AG10803 (cell line): ENCODE measurements around the gene MAN1A1.

Source experiments
- DNase-seq: peaks from one replicate; pipeline ENCODE4 v3.0.0; 2010; ENCODE audit warnings: low read depth
- H3K4me3 ChIP-seq: 2 replicates; pipeline ENCODE4 v1.5.1; 2011; ENCODE audit warnings: mild to moderate bottlenecking, low read length, control low read depth
- CTCF ChIP-seq: conservative IDR thresholded peaks from 2 replicates; pipeline ENCODE4 v1.5.1; 2011; ENCODE audit warnings: mild to moderate bottlenecking, low read length, control low read depth, inconsistent platforms

The MAN1A1 gene

DNA sequence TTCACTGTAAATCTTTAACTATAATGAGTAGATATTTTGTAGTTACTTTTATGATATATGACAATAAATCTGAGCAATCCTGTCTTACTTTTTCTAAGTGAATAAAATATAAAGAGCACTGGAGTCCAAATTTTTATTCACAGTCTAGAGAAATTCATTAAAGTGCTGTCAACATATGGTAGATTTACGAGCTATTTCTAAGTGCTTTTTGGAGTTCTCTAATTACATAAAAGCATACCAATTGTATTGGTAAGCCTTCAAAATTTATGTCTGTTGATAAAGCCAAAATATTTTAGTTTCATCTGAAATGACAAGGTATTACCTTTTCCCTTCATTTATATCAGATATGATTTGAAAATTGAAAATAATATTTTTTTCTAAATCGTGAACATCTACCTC lies 75.4 kb downstream of the MAN1A1 start:
- H3K4me3 ChIP-seq: no peak overlapping the region
- no peak for TF ChIP-seq CTCF
- no peak for DNase-seq

DNA sequence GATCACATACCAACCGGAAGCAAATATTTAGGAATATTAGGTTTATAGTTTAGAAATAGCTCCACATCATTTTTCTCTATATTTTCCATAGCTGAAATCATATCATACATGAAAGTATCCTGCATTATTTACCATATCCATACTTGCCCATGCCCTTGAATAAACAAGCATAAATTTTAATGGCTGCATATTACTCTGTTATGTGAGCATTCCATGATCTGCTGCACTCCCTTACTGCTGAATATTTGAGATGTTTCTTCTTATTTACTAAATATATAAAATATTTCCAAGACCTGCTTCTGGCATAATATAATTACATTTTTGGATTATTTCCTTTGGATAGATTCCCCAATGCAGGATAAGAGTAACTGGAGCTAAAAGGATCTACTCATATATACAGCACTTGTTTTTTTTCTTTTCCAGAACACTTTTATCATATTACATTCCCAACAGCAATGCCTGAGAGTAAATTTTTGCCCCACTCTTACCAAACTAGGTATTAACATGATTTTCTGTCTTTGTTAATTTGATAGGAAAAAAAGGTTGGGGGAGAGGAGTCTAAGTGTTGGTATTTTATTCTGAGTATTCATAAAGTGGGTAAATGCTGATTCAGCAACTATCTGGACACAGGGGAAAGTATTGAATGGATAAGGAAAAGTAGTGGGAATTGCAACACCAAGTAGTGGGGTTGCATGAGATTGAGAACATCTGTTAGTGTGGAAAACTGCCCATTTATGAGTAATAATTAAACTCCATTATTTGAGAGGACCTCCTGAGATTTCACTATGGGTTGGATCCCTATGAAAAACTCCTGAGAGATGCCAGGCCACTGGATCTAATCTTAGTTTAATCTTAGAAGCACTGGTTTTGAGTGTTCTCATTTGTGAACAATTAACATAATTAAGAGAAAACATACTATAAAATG lies 76.0 kb downstream of the MAN1A1 start:
- DNase-seq: peak; percentile 87
- H3K4me3 ChIP-seq: no peak overlapping the region
- TF ChIP-seq CTCF: no peak

- no peak for TF ChIP-seq CTCF
- no peak overlapping the region for H3K4me3 ChIP-seq
- DNase-seq: no peak
These were observed 79.0 kb downstream of the MAN1A1 start for GRCh38 chr6:119270545-119270944.

DNA sequence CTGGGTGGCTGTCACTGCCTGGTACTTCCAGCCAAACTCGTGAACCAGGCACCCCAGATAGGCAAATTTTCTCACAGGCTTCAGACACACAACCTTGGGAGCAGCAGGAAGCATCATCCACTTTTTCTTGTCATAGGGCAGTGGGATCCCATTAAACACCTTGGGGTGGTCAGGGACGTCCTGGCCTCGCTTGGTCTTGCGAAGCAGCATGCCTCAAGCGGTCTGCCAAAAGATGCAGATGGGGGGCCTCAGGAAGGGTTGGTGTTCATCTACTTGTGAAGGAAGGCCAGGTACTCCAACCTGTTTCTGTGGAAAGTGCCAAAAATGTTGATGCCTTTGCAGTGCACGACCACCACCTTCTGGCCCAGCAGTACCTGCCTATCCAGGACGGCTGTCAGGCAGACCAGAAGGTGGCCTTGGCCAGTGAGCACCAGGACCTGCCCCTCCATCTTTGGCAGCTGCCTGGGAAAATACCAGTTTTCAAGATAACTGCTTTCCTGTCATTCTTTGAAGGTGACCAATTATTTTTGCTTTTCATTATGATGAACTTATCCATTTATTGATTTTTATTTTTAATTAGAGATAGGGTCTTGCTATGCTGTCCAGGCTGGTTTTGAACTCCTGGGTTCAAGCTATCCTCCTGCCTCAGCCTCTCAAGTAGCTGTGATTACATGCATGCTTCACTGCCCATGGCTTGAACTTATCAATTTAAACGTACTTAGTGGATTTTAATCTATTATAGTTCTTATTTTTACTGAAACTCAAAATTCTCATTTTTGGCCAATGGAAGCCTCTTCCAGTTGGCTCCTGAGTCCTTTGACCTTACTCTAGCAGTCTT lies 80.1 kb downstream of the MAN1A1 start:
- no peak for TF ChIP-seq CTCF
- H3K4me3 ChIP-seq: no peak overlapping the region
- DNase-seq: no peak

DNA sequence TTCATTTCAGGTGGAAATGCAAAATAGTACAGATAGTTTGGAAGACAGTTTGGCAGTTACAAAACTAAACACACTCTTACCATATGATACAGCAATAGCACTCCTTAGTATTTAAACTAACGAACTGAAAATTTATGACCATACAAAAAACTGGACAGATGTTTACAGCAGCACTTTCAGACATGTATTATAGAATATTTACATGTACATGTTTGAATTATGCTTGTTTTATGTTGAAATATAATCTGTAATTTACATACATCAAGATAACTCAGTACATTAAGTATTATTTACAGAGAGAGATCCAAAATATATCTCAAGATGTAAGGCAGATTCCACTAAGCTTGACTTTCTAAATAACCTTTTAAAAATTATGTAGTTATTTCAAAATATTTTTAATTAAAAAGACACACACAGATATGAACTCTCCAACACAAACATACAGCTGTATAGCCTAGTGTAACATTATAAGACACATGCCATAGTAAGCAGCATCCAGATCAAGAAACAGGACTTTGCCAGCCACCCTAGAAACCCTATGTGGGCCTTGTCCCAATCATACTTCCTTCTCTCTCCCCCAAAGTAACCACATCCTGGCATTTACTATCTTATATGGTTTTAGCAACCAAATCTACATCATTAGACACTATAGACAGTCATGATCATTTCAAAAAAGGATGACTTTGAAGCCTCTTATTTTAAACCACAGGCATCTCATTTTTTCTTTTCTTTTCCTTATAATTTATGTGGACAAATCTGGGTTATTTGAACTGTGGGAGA lies 82.2 kb downstream of the MAN1A1 start:
- H3K4me3 ChIP-seq: no peak overlapping the region
- no peak for DNase-seq
- no peak for TF ChIP-seq CTCF

DNA sequence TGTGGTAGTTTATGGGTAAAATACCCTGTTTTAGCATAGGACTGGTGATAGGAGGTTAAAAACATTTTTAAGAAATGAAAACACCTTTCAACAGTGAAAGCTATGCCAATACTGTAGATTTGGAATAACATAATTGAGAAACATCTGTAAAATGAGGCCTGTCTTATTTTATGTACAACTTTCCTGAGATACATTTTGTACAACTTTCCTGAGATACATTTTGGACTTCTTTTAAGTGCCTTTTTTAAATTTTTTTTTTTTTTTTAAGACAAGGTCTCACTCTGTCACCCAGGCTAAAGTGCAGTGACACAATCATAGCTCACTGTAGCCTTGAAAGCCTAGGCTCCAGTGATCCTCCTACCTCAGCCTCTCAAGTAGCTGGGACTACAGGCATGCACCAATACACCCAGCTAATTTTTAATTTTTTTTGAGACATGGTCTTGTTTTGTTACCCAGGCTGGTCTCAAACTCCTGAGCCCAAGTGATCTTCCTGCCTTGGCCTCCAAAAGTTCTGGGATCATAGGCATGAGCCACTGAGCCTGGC lies 84.6 kb downstream of the MAN1A1 start:
- no peak overlapping the region for H3K4me3 ChIP-seq
- DNase-seq: no peak
- no peak for TF ChIP-seq CTCF
